HG02678 (cell line): ENCODE results near the gene MACROD2.

Source experiments
- ATAC-seq: cut with Tn5 transposase; IDR thresholded peaks from one replicate; pipeline ENCODE4 v1.9.1; 2021; ENCODE audit warnings: mild to moderate bottlenecking, moderate library complexity; ENCODE audit not compliant: unreplicated experiment

Gene MACROD2

GRCh38 chr20:14726591-14726990 is 731.3 kb downstream of the MACROD2 start:
- no peak for ATAC-seq

GRCh38 chr20:14727485-14728150 is 732.3 kb downstream of the MACROD2 start:
- ATAC-seq = no peak

DNA sequence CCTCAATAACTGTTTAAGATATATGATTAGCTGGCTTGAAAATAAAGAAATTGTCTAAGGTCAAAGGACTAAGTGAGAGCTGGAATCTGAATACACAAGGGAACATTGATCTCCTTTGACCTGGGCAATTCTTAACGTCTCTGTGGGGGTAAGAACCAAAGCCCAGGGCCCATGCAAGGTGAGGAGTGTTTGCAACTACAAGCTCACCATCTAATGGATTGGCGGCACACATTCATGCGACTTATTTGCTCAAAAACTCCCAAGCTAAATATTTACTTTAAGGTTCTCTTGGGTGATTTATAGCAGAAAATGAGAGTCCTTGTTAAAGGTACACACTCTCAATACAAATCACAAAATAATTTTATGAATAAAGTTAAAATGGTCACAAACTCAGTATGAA is 734.1 kb downstream of the MACROD2 start:
- ATAC-seq = no peak

- ATAC-seq = no peak
Observed at GRCh38 chr20:14732343-14732742, 737.0 kb downstream of the MACROD2 start.

- no peak for ATAC-seq
Observed at GRCh38 chr20:14732996-14733395, 737.7 kb downstream of the MACROD2 start.

GRCh38 chr20:14740380-14740779 is 745.1 kb downstream of the MACROD2 start:
- ATAC-seq = no peak

DNA sequence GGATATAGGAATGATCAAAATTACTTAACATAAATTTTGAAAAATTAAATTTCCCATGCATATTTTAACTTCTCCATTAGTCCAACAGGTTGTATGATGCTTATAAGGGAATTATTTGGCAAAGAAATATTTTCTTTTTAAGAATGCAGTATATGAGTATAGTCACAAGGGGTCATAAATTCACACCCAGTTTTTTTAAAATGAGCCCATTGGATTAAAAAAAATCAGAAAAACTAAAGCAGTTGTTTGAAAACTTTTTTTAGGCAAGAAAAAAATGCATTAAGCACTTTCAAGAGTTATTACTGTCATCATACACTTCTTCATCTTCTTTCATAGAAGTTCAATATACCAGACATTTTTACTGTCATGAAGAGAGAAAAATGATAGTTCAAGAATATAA is 746.3 kb downstream of the MACROD2 start:
- ATAC-seq = no peak

- peak; percentile 85 for ATAC-seq
Observed at GRCh38 chr20:14744723-14745122, 749.4 kb downstream of the MACROD2 start.

DNA sequence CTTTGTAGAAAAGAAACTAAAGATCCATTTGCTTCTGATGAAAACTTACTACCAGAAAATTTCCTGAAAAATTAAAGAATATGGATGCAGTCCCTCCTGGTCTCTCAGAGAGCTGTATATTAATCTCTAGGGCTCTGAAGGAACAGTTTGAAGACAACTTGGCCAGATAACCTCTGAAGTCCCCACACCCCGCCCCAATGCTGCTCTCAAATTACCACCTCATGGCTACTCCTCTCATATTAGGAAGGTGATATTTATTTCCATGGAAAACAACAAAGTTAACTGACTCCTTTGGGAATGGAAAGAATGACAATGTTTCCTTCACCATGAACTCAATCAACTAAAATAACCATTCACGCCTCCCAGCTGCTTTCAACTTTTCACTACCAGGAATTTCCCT is 750.5 kb downstream of the MACROD2 start:
- no peak for ATAC-seq

DNA sequence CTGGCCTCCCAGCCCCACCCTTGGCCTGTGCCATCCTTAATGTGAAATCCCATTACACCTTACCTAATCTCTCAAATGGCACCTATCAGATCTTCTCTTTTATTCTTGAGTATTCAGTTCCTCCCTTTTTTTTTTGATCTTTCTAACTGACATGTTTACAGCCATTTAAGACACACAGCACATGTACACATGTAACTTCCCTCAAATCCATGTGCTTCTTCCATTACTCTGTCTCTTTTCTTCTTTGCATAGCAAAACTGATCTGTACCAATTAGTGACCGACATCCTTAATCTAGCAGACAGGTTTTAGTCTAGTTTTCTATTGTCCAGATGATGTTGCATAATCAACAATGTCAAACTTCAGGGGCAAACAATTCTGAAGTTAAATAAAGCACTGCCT is 755.9 kb downstream of the MACROD2 start:
- ATAC-seq = no peak

GRCh38 chr20:14757728-14758127 is 762.4 kb downstream of the MACROD2 start:
- no peak for ATAC-seq

GRCh38 chr20:14758356-14758755 is 763.0 kb downstream of the MACROD2 start:
- no peak for ATAC-seq

GRCh38 chr20:14759979-14760378 is 764.7 kb downstream of the MACROD2 start:
- ATAC-seq = no peak

DNA sequence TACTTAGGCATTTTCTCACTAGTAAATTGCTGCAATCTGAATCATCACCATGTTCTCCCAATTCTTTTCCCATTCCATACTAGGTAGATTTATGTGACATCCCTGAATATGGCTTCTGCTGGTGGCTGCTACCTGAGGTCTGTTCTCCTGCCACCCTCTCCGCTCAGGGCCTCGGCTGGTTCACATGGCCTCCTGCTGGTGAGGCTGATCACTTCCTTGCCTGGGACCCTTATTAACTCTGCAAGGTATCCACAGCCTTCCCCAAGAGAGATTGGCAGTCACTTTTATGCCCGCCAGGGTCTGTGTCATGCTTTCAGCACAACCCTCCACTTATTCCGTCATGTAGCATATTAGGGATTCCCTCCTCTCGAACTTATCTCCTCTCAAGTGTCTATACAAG is 766.6 kb downstream of the MACROD2 start:
- ATAC-seq = no peak

DNA sequence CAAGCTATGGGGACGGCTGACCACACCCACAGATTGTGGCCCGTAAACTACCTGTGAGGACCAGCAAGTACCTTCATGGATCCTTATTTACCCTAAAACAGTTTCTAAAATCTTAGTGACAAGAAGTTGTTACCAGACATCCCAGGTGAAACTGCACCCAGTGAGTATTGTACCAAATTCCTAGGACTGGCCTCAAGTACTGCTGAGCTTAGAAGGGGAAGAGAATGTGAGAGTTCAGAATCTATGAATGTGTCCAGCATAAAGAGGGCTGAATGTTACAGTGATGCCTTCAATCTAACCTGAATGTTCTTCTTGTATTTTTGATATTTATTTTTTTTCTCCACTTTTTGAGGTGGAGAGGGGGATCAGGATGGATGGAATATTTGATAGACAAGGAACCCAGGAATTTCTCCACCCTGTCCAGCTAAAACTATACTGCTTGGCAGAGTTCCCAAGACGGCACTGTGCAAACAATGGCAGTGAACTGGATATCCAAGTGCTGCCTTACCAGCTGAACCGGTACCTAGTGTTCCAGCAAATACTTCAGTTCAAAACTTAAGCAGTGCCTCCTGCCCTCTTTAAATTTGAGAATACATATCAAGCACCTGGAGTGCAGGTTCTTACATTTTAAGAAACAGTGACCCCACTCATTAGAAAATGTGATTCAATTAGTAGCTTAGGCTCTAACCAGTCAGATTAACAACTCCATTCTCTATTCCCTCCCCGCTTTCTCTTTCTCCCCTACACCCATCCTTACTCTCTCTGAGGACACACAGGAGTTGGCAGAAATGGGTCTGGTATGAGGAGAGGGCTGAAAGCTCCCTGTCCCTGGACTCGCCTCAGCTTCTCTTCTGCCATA is 769.4 kb downstream of the MACROD2 start:
- no peak for ATAC-seq

DNA sequence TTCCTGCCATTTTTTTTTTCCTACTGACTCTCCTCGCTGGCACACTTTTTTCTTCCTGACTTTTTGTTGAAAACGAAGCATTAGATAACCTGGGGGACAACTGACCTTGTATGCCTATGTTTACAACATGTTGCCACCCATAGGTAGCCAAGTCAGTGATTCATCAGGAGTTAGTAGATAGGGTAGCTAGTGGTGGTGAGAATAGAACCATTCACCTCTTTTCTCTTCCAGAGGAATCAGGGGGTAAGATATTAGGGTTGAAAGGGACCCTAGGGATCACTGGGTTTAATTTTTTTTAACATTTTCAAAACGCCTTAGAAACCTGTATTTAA is 770.0 kb downstream of the MACROD2 start:
- no peak for ATAC-seq

DNA sequence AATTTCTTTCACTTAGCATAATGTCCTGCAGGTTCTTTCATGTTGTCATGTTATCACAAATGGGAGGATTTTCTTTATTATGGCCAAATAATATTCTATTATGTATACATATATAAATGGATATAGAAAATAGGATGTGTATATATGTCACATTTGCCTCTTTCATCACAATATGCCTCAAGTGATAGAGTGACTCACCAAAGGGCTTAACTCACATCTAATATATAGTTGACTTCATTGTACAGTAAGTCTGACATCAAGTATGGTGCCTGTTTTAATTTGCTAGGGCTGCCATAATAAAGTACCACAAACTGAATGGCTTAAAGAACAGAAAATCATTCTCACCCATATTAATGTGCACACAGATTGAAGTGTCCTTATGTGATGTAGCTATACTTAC is 778.2 kb downstream of the MACROD2 start:
- ATAC-seq = no peak

- ATAC-seq = no peak
Observed at GRCh38 chr20:14775778-14776177, 780.5 kb downstream of the MACROD2 start.

DNA sequence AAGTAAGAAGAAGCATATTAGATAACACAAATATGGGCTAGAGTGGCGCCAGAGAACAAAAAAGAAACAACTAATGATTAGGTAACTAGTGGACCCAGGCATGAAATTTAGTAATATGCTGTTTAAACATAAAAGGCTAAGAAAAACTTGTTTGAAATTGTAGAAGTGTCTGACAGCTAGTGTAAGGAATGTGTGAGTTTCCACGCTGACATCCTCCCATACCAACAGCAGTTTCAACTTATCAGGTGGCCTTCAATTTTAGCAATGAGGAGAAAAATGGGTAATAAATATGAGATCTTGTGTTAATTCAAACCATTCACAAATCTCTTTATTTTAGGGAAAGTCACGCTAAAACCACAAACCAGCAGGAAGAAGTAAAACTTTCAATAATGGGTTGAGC is 782.3 kb downstream of the MACROD2 start:
- ATAC-seq = no peak

DNA sequence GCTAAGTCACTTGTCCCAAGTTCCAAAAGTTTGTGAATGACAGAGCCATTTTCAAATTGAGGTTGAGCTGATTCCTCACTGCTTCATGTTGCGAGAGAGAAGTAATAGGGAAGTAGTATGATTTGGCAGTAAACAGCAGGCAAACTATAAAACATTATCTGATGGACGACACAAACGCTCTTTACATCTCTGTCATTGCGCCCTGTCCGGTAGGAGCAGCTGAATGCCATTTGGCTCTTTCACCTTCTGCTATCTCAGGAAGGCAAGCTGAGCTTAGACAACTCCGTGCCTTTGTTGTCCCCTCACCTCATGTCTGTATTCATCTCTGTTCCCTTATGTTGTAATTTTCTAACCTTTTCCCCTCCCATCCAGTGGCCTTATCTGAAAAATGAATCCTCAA is 782.8 kb downstream of the MACROD2 start:
- ATAC-seq = no peak

GRCh38 chr20:14778875-14779274 is 783.6 kb downstream of the MACROD2 start:
- no peak for ATAC-seq

- ATAC-seq = no peak
Observed at GRCh38 chr20:14780508-14780907, 785.2 kb downstream of the MACROD2 start.

GRCh38 chr20:14782731-14783130 is 787.4 kb downstream of the MACROD2 start:
- no peak for ATAC-seq
